BJ (cell line): Measurements from ENCODE around the gene TRAFD1. TPM values are rescaled to one million over a fixed set of nuclear protein-coding genes. Genes with fewer than 3 reads are reported as not detected.
A peak's percentile ranks its signal among the peaks of the same experiment; 100 is the strongest.

Source experiments
- CTCF ChIA-PET: fragments of 350-600 bp; formaldehyde crosslinking; extraction: SDS; loops from one replicate; lab custom pipeline; 2021; ENCODE audit warnings: antibody characterized with exemption, inconsistent platforms; lab: Yijun Ruan, JAX
- POLR2A ChIA-PET: fragments of 300-600 bp; sonication (Branson Sonifier 250); formaldehyde crosslinking; extraction: SDS; loops from one replicate; lab custom pipeline; 2021; ENCODE audit warnings: antibody characterized with exemption; lab: Charles Lee
- DNase-seq: peaks from one replicate; pipeline ENCODE4 v3.0.0-alpha.2; 2011; ENCODE audit warnings: low read depth
- H3K27me3 ChIP-seq: 2 replicates; pipeline ENCODE4 v1.6.0; 2011; ENCODE audit warnings: low read length; ENCODE audit not compliant: control insufficient read depth, insufficient read depth
- H3K36me3 ChIP-seq: 2 replicates; pipeline ENCODE4 v1.5.1; 2011; ENCODE audit warnings: low read length; ENCODE audit not compliant: control insufficient read depth, insufficient read depth
- H3K4me3 ChIP-seq: 2 replicates; pipeline ENCODE4 v1.5.1; 2011; ENCODE audit warnings: low read depth, mild to moderate bottlenecking, control low read depth, low read length
- CTCF ChIP-seq: IDR thresholded peaks from 2 replicates; pipeline ENCODE4 v1.5.1; 2011; ENCODE audit warnings: low read depth, mild to moderate bottlenecking, control low read depth, inconsistent platforms, low read length, moderate library complexity; ENCODE audit not compliant: insufficient read depth
- polyA plus RNA-seq: library from polyadenylated mRNA; depleted of rRNA; stranded (reverse); fragments of >200 nt; gene quantifications from 2 replicates; pipeline ENCODE4 v1.2.3, GENCODE V29; 2011

Gene TRAFD1
- polyA plus RNA-seq, 1 experiment = 23.7 TPM

- no peak overlapping the region for H3K4me3 ChIP-seq
- TF ChIP-seq CTCF = no peak
- no peaks in the 10 kb centered on the region for H3K27me3 ChIP-seq
- peaks cover 13% of the 10 kb centered on the region for H3K36me3 ChIP-seq
- ChIA-PET CTCF (interaction anchor here (1.5 kb wide), 1 partner anchor 224 kb away, joined by 4 read pairs; no protein-coding TSS in a partner anchor), POLR2A (no interaction called here)
- DNase-seq = no peak
Observed at GRCh38 chr12:112169161-112169872, 44.0 kb downstream of the TRAFD1 start.

GRCh38 chr12:112169966-112170365 is 44.6 kb downstream of the TRAFD1 start:
- no peak for DNase-seq
- POLR2A ChIA-PET = no interaction called here
- H3K27me3 ChIP-seq = no peaks in the 10 kb centered on the region
- TF ChIP-seq CTCF = no peak
- no peak overlapping the region for H3K4me3 ChIP-seq
- H3K36me3 ChIP-seq = peaks cover 13% of the 10 kb centered on the region
- CTCF ChIA-PET = interaction anchor here (1.5 kb wide), 1 partner anchor 225 kb away, joined by 4 read pairs; no protein-coding TSS in a partner anchor

- Histone ChIP-seq H3K36me3 (peaks cover 13% of the 10 kb centered on the region), H3K4me3 (no peak overlapping the region), H3K27me3 (no peaks in the 10 kb centered on the region)
- ChIA-PET POLR2A (no interaction called here), CTCF (interaction anchor here (0.7 to 1.5 kb wide), 2 partner anchors 17 to 225 kb away, joined by 3 to 4 read pairs; no protein-coding TSS in a partner anchor)
- peak; percentile 63 for TF ChIP-seq CTCF
- no peak for DNase-seq
Observed at GRCh38 chr12:112170376-112170775, 45.0 kb downstream of the TRAFD1 start.

DNA sequence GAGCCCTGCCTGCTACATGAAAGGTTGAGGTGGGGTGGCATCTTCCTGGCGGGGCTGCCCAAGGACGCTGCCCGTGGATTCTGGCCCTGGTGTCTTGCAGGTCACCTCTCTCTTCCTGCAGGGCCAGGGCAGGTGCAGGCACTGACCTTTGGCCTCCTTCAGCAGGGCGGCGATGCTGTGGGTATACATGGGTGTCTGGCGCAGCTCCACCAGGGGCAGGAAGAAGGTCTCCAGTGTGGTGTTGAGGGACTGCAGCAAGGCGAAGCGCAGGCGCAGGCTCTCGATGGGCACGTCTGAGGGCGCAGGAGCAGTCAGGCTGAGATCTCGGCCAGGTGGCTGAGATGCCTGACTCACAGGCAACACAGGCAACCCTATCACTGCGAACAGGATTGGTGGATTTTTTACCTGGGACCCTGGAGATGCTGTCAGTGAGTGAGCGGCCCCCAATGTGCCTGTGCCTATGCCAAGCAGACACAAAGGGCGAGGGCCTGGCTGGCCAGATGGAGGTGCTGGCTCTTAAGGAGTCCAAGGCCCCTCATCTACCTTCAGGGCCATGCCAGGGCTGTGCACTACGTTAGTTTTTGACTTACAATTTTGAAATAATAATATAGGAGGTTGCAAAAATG is 45.7 kb downstream of the TRAFD1 start:
- TF ChIP-seq CTCF = no peak
- ChIA-PET POLR2A (no interaction called here), CTCF (interaction anchor here (0.7 kb wide), 1 partner anchor 16 kb away, joined by 3 read pairs; no protein-coding TSS in a partner anchor)
- Histone ChIP-seq H3K4me3 (no peak overlapping the region), H3K27me3 (no peaks in the 10 kb centered on the region), H3K36me3 (peaks cover 14% of the 10 kb centered on the region)
- no peak for DNase-seq

GRCh38 chr12:112172556-112173324 is 47.4 kb downstream of the TRAFD1 start:
- TF ChIP-seq CTCF = no peak
- ChIA-PET CTCF (interaction anchor here (1.1 to 1.8 kb wide), 2 partner anchors 12 to 214 kb away, joined by 3 to 5 read pairs; no protein-coding TSS in a partner anchor), POLR2A (no interaction called here)
- Histone ChIP-seq H3K27me3 (no peaks in the 10 kb centered on the region), H3K4me3 (no peak overlapping the region), H3K36me3 (peaks cover 16% of the 10 kb centered on the region)
- DNase-seq = no peak
